HG03460 (cell line): ENCODE data around the gene PLIN4.

Experiments
- ATAC-seq: cut with Tn5 transposase; IDR thresholded peaks from one replicate; pipeline ENCODE4 v1.9.1; 2021; ENCODE audit not compliant: unreplicated experiment

The PLIN4 gene

DNA sequence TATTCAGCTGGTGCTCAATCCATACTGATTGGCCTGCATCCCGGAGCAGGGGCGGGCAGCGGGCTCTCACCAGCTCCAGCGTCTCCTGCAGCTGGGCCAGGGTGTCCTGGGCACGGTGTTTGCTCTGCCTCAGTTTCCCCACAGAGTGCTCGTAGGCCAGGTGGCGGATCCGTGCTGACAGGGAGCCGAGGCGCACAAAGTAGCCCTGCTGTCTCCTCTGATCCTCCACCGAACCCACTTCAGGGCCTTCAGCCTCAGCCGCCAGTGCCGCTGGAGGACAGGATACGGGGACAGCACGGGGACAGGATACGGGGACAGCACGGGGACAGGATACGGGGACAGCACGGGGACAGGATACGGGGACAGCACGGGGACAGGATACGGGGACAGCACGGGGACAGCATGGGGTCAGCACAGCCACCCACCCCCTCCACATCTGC, 7.3 kb upstream of the PLIN4 start:
- no peak for ATAC-seq

DNA sequence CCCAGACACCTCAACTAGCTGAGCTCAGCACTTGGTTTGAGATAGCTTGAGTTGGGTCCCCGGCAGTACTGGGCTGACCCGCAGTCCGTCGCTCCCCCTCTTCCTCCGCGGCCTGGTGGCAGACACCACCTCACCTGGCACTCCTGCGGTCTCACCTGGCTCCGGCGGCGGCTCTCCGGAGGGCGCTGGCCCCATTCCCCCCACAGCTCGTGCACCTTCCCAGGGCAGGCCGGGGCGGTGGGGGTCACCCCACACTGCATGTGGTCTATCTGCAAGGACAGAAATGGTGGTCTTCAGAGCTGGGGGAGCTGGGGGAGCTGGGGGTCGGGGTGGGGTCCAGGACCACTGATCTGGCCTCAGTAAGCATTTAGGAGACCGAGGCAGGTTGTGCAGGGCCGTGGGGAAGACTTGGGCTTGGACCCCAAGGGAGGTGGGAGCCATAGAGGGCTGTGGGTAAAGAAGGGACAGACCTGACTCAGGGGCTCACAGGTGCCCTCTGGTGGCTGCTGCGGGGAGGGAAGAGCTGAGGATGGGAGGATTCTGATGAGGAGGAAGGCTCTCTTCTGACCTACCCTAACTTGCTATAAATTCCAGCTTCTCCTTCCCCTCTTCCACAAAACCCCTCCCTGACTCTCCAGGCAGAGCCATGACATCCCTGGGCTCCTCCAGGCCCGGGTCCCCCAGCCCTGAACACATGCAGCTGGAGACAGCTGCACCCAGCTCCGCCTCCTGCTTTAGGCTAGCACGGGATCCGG, 6.7 kb upstream of the PLIN4 start:
- no peak for ATAC-seq

- no peak for ATAC-seq
These were observed 5.2 kb upstream of the PLIN4 start for GRCh38 chr19:4523306-4524110.

- ATAC-seq: no peak
These were observed 4.2 kb upstream of the PLIN4 start for GRCh38 chr19:4522291-4523002.

DNA sequence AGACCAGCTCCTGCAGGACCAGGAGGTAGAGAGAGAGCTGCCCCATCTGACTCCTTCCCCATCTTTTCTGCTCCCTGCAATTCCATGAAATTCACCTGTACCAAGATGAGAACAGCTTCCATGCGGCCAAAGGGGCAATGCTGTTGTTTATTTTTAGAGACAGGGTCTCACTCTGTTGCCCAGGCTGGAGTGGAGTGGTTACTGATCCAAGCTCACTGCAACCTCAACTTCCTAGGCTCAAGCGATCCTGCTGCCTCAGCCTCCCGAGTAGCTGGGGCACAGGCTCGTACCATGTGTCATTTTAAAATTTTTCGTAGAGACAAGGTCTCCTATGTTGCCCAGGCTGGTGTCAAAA, 3.6 kb upstream of the PLIN4 start:
- ATAC-seq: no peak

DNA sequence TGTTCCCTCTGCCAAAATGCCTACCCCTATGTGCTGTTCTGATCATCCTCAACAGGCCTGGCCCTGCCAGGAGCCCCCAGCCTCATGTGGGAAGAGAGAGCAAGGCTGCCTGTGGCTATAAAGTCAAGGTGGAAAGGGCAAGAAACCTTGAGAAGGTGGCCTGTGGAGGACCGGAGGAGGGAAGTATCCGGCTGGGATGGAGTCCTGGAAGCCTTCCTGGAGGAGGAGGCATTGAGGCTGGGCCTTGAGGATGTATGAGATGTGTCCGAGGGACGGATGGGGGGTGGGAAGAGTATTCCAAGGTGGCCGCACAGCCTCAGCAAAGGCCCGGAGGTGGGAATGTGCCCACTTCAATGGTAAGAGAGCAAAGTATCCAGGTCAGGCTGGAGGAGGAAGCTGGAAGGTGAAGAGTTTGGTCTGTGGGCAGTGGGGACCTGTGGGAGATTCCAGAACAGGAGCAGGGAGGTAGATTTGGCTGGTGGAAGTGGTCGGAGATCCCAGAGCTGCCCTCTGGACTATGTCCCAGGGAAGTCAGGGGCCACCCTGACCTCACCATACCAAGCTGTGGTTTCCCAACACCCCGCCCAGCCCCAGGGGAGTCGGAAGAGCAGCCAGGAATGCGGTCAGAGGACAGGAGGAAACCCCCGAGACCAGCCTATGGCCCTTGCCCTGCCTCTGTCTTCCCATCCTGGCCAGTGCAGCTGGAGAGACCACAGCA, 3.0 kb upstream of the PLIN4 start:
- ATAC-seq: no peak

GRCh38 chr19:4519521-4520277, 1.4 kb upstream of the PLIN4 start:
- no peak for ATAC-seq

DNA sequence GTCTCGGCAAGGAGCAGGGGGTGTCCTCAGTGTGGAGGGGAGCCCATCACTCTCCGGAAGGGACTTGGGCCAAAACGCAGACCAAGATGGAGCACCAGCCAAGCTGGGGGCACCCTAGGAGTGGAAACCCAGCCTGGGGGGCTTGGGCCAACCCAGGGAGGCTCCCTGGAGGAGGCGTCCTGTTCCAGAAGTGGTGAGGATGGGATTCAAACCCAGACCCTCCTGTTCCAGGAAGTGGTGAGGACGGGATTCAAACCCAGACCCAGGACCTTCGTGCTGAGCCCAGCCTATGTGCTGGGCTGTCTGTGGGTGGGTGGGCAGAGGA, 848 bp upstream of the PLIN4 start:
- no peak for ATAC-seq

- ATAC-seq: no peak
These were observed 732 bp downstream of the PLIN4 start for GRCh38 chr19:4517451-4518057.

DNA sequence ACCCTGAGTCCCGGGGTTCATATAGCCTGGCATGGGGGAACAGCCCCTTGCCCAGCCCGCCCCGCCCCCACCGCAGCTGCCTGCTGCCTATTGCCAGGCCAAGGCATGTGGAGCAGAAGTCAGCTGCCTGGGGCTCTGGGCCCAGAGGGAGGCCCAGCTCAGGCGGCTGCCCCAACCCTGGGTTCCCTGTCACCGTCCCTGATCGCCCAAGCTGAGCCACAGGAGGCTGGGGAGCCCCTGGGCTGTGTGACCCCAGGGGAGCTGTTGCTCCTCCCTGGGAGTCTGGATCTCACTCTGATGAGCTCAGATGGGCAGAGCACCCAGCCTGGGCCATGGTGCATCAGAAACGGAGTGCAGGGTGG, 1.4 kb downstream of the PLIN4 start:
- no peak for ATAC-seq

DNA sequence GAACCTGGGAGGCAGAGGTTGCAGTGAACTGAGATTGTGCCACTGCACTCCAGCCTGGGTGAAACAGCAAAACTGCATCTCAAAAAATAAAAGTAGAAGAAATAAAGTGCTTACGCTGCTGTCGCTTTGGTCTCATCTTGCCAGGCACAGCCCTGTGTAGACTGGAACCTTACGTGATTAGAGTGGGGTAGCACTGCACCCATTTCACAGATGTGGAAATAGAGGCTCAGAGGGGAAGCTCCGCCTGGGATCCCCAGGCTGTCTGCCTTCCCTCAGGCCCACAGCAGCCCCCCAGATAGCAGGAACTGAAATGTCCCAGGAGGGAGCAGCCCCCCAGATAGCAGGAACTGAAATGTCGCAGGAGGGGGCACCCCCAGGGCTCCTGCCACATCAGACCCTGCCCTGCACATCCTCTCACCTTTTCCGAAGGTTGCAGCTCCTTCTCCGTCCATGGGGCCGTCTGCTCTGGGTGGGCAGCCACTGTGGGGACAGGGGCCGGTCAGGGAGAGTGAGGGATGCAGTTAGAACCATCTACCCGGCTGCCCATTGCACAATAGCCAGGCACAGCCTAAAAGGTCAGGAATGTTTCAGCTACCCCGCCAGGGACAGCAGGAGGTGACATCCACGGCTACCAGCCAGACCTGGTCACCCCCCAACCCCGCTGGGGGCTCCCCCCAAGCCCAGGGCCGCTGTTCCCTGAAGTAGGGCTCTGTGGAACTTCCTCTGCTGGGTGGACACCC, 1.9 kb downstream of the PLIN4 start:
- no peak for ATAC-seq

DNA sequence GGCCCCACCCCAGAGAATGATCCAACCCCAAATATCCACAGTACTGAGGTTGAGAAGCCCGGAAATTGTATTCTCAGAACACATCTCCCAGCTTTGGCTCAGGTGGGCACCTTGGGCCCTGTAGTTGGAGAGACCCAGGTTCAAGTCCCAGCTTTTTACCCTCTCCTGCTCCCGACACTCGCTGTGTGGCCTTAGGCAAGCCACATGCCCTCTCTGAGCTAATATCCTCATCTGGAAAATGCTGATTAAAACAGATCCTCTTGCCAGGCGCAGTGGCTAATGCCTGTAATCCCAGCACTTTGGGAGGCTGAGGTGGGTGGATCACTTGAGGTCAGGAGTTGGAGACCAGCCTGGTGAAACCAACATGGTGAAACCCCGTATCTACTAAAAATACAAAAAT, 2.6 kb downstream of the PLIN4 start:
- ATAC-seq: no peak

DNA sequence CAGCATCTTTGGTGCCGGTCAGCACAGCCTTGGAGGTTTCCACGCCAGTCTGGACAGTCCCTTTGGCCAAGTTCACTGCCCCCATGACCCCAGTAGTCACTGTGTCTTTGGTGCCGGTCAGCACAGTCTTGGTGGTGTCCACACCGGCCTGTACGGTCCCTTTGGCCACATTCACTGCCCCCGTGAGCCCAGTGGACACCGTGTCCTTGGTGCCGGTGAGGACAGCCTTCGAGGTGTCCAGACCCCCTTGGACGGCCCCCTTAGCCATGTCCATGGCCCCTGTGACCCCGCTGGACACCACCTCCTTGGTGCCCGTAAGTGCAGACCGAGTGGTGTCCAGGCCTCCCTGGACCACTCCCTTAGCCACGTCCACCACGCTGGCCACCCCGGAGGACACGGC, 5.0 kb downstream of the PLIN4 start:
- no peak for ATAC-seq

- no peak for ATAC-seq
These were observed 6.2 kb downstream of the PLIN4 start for GRCh38 chr19:4512070-4512469.

- ATAC-seq: no peak
These were observed 6.8 kb downstream of the PLIN4 start for GRCh38 chr19:4511300-4512054.

GRCh38 chr19:4510435-4511255, 7.6 kb downstream of the PLIN4 start:
- no peak for ATAC-seq

- ATAC-seq: no peak
These were observed 9.6 kb downstream of the PLIN4 start for GRCh38 chr19:4508698-4509097.

DNA sequence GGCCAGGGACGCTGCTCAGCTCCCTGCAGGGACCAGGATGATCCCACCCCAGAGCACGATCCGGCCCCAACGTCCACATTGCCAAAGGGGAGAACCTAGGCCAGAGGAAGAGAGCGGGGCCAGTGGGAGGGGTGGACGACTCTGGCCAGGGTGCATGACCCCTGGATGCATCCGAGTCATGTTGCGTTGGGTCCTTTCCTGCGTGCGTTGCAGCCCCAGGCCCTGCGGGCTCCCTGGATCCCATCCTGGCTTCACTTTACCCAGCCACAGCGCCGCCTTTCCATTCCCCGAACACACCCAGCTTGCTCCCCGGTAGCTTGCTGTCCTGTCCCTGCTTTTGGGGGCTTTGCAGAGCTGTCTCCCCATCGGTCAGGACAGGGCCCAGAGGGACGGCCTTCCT, 10.5 kb downstream of the PLIN4 start:
- no peak for ATAC-seq
